HepG2 (cell line): ENCODE measurements around the gene LY6G5B. TPM values are rescaled to one million over a fixed set of nuclear protein-coding genes. Genes with fewer than 3 reads are reported as not detected.

Experiments
- ATAC-seq: fragments of 200-7000 bp; cut with Tn5 transposase; 3 replicates; pipeline ENCODE4 v1.9.1; 2020; ENCODE audit warnings: mild to moderate bottlenecking, moderate library complexity
- BruUV-seq: library from RNA; stranded (reverse); fragments of 400-500 nt; replicated peaks from 2 replicates; lab custom pipeline; 2021; lab: Mats Ljungman, UMichigan
- CTCF ChIA-PET: fragments of 300-600 bp; formaldehyde crosslinking; extraction: SDS; loops from one replicate; lab custom pipeline; 2021; ENCODE audit warnings: low total read pairs, inconsistent platforms, low intra/inter-chr PET ratio; lab: Yijun Ruan, JAX
- POLR2A ChIA-PET: fragments of 350-600 bp; sonication (Branson Sonifier 250); formaldehyde crosslinking; loops from one replicate; lab custom pipeline; 2020; ENCODE audit warnings: antibody characterized with exemption, inconsistent platforms; lab: Yijun Ruan, JAX
- DNase-seq: peaks from one replicate; pipeline ENCODE4 v3.0.0-alpha.2; 2015; ENCODE audit warnings: low spot score
- FAIRE-seq: peaks from 3 replicates; lab custom pipeline; 2011; peaks lifted over from hg19 to GRCh38; lab: Jason Lieb, UNC
- H2AFZ ChIP-seq: one replicate; pipeline ENCODE4 v1.6.1; 2011; ENCODE audit warnings: low read length, inconsistent platforms
- H3K27ac ChIP-seq: fragments of 300-600 bp; 3 replicates; pipeline ENCODE4 v1.8.0; 2011; ENCODE audit warnings: mixed run types, mild to moderate bottlenecking, mixed read lengths, low read length, inconsistent platforms; ENCODE audit not compliant: insufficient read depth; ENCODE audit errors: extremely low read length
- H3K27me3 ChIP-seq, 2 experiments: fragments of 200-600 bp in 1 of 2; 2 replicates in 1 of 2; 3 replicates in 1 of 2; pipeline versions ENCODE4 v1.6.0 to v1.8.0; 2011; ENCODE audit warnings: low read length in 2 of 2, mild to moderate bottlenecking in 2 of 2, moderate library complexity in 2 of 2, inconsistent platforms in 1 of 2; ENCODE audit not compliant: insufficient read depth in 2 of 2, control insufficient read depth in 1 of 2
- H3K36me3 ChIP-seq, 2 experiments: fragments of 200-600 bp in 1 of 2; replicated peaks in 1 of 2; 2 replicates in 1 of 2; 3 replicates in 1 of 2; pipeline versions ENCODE4 v1.5.1 to v1.8.0; 2011; ENCODE audit warnings: low read length in 2 of 2, inconsistent platforms in 1 of 2; ENCODE audit not compliant: insufficient read depth in 2 of 2, control insufficient read depth in 1 of 2
- H3K4me1 ChIP-seq: 2 replicates; pipeline ENCODE4 v1.5.1; 2012; ENCODE audit warnings: low read length, inconsistent platforms; ENCODE audit not compliant: insufficient read depth
- H3K4me2 ChIP-seq: 2 replicates; pipeline ENCODE4 v1.6.0; 2011; ENCODE audit warnings: low read depth, low read length, inconsistent platforms
- H3K4me3 ChIP-seq, 3 experiments: fragments of 200-600 bp in 1 of 3; sonication (generic), shearing (Covaris generic) in 1 of 3; replicated peaks in 1 of 3; 2 replicates each; pipeline ENCODE4 v1.5.1; 2011 to 2016; ENCODE audit warnings: low read length in 3 of 3, inconsistent platforms in 2 of 3, low read depth in 2 of 3, mild to moderate bottlenecking in 2 of 3, control low read depth in 1 of 3, mixed read lengths in 1 of 3; ENCODE audit not compliant: insufficient read depth in 1 of 3
- H3K79me2 ChIP-seq: one replicate; pipeline ENCODE4 v1.6.1; 2011; ENCODE audit warnings: low read length, inconsistent platforms; ENCODE audit not compliant: insufficient read depth
- H3K9ac ChIP-seq: 2 replicates; pipeline ENCODE4 v1.6.0; 2011; ENCODE audit warnings: mild to moderate bottlenecking, low read depth, low read length, inconsistent platforms; ENCODE audit not compliant: insufficient read depth
- H3K9me3 ChIP-seq: 2 replicates; pipeline ENCODE4 v1.5.1; 2012; ENCODE audit warnings: mild to moderate bottlenecking, low read length
- H4K20me1 ChIP-seq: 2 replicates; pipeline ENCODE4 v1.6.0; 2011; ENCODE audit warnings: inconsistent platforms, mild to moderate bottlenecking, low read length, moderate library complexity; ENCODE audit not compliant: insufficient read depth
- ZFP36L1 ChIP-seq: sonication (generic); formaldehyde crosslinking; IDR thresholded peaks from 2 replicates; pipeline ENCODE4 v1.8.0; 2022; ENCODE audit warnings: mild to moderate bottlenecking, missing genetic modification reagents, moderate library complexity
- ZKSCAN5 ChIP-seq: sonication (generic); formaldehyde crosslinking; IDR thresholded peaks from 2 replicates; pipeline ENCODE4 v1.5.1; 2020; ENCODE audit warnings: mild to moderate bottlenecking, missing genetic modification reagents
- ZNF260 ChIP-seq: sonication (generic); formaldehyde crosslinking; IDR thresholded peaks from 2 replicates; pipeline ENCODE4 v1.4.0; 2020; ENCODE audit warnings: missing genetic modification reagents, low read depth, mild to moderate bottlenecking, borderline replicate concordance
- ZNF577 ChIP-seq: sonication (generic); formaldehyde crosslinking; IDR thresholded peaks from 2 replicates; pipeline ENCODE4 v1.4.0; 2020; ENCODE audit warnings: mild to moderate bottlenecking, low read depth, missing genetic modification reagents, borderline replicate concordance
- ZNF598 ChIP-seq: sonication (generic); formaldehyde crosslinking; IDR thresholded peaks from 2 replicates; pipeline ENCODE4 v1.5.1; 2020; ENCODE audit warnings: mild to moderate bottlenecking, missing genetic modification reagents, borderline replicate concordance
- WGBS: methylation state at CpG from one replicate; pipeline ENCODE4 v1.1.6; 2017; ENCODE audit warnings: low lambda C conversion rate; 5-methylcytosine and 5-hydroxymethylcytosine counted together
- in situ Hi-C: cut with HindIII; loops from 2 replicates; pipeline ENCODE4 v1.10.0; 2017; ENCODE audit warnings: low pct_unique_long_range_greater_than_20kb; ENCODE audit not compliant: extremely low pct_ligation_motif_present
- intact Hi-C: fragments of 100-400 bp; cut with micrococcal nuclease; formaldehyde crosslinking; loops from one replicate; pipeline ENCODE4 v1.10.0; 2022; ENCODE audit not compliant: unreplicated experiment
- polyA plus RNA-seq, 8 experiments: library from polyadenylated mRNA; depleted of rRNA in 3 of 8; stranded (reverse) in 7 of 8; unstranded in 1 of 8; fragments of >200 nt; fragmentation: Illumina TruSeq in 4 of 8; extraction: Trizol in 4 of 8; gene quantifications; 2 replicates each; pipeline versions ENCODE4 v1.2.1 to v1.2.3, GENCODE V29; 2011 to 2016; ENCODE audit warnings: low read depth in 4 of 8, missing spikeins in 1 of 8, mixed read lengths in 1 of 8; ENCODE audit not compliant: insufficient read depth in 1 of 8
- total RNA-seq, 5 experiments: library from RNA; depleted of rRNA; stranded (reverse); fragments of >200 nt; fragmentation: Illumina TruSeq; extraction: Trizol; gene quantifications; 2 replicates each; pipeline ENCODE4 v1.2.3, GENCODE V29; 2016; ENCODE audit warnings: low read depth in 1 of 5
- TF ChIP-seq, protein P1 (sequence below): sonication (generic); formaldehyde crosslinking; IDR thresholded peaks from 2 replicates; pipeline ENCODE4 v1.5.0; 2020; ENCODE audit warnings: missing genetic modification reagents, mild to moderate bottlenecking, borderline replicate concordance

The LY6G5B gene
- total and polyA plus RNA-seq, 2 of the 13 experiments (the other 11 are each of a cell fraction or from before 2014, with no cell fraction given): 7.8 to 15.7 TPM

DNA sequence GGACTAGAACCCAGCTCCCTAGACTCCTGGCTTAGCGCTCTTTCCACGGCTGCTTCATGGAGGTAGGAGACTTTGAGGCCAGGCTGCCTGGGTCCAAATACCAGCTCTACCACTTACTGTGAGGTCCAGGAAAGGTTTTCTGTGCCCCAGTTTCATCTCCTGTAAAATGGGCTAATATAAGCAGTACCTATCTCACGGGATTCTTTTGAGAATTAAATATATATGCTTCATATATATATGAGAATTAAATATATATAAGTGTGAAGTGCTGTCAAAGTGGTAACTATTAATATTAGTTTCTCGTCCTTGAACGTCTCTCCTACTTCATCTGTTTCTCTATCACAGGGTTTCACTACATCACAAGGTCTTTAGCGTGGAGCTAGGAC, 21.3 kb downstream of the LY6G5B start:
- no peak overlapping the region for H3K9ac ChIP-seq
- no peaks in the 10 kb centered on the region for H3K27me3 ChIP-seq
- FAIRE-seq (no peak), ATAC-seq (no peak)
- in situ Hi-C loops: no loop called here
- BruUV-seq: no TSS peak
- H3K4me1 ChIP-seq: peaks cover 12% of the 10 kb centered on the region; the same call in 1 of the 2 replicates
- H3K4me2 ChIP-seq: no peak overlapping the region
- CTCF ChIA-PET: interaction anchor here (0.5 kb wide), 1 partner anchor 10 kb away, joined by 3 read pairs; the partner anchor contains the start of gene LY6G5C
- POLR2A ChIA-PET: interaction anchor here (1.2 to 4.9 kb wide), 3 partner anchors 11 to 76 kb away, joined by 4 to 22 read pairs (median 4); partner anchors contain the start of gene ABHD16A
- H3K9me3 ChIP-seq: no peaks in the 10 kb centered on the region
- H3K27ac ChIP-seq: no peak overlapping the region
- no peaks in the 10 kb centered on the region for H3K79me2 ChIP-seq
- intact Hi-C loops: no loop called here
- WGBS: over 99% methylated on average over 6 of the region's 6 CpGs
- H3K36me3 ChIP-seq: peaks cover 62 to 75% of the 10 kb centered on the region in 2 experiments
- no peak overlapping the region for H3K4me3 ChIP-seq
- no peaks in the 10 kb centered on the region for H4K20me1 ChIP-seq
- no peak for TF ChIP-seq ZNF577 (CRISPR knock-in tag)
- no peak for TF ChIP-seq ZNF260
- TF ChIP-seq ZKSCAN5 (CRISPR knock-in tag): no peak
- no peak for TF ChIP-seq ZNF598 (CRISPR knock-in tag)
- TF ChIP-seq, protein P1, sequence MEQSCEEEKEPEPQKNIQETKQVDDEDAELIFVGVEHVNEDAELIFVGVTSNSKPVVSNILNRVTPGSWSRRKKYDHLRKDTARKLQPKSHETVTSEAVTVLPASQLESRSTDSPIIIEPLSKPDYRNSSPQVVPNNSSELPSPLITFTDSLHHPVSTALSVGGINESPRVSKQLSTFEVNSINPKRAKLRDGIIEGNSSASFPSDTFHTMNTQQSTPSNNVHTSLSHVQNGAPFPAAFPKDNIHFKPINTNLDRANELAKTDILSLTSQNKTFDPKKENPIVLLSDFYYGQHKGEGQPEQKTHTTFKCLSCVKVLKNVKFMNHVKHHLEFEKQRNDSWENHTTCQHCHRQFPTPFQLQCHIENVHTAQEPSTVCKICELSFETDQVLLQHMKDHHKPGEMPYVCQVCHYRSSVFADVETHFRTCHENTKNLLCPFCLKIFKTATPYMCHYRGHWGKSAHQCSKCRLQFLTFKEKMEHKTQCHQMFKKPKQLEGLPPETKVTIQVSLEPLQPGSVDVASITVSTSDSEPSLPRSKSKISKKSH: no peak
- no peak for TF ChIP-seq ZFP36L1
- TF ChIP-seq, all 625 proteins: peak for 0
- H2AFZ ChIP-seq: no peak overlapping the region
- no peak for DNase-seq
